Panc1 (cell line): ENCODE results near the gene VTI1A. TPM values are rescaled to one million over a fixed set of nuclear protein-coding genes. Genes with fewer than 3 reads are reported as not detected.

Experiments
- ATAC-seq: fragments of 200-7000 bp; cut with Tn5 transposase; 2 replicates; pipeline ENCODE4 v1.9.1; 2020; ENCODE audit warnings: mild to moderate bottlenecking, moderate library complexity
- BruUV-seq: library from RNA; stranded (reverse); fragments of 400-500 nt; replicated peaks from 2 replicates; lab custom pipeline; 2021; lab: Mats Ljungman, UMichigan
- CTCF ChIA-PET: fragments of 300-600 bp; sonication (Branson Sonifier 250); formaldehyde crosslinking; loops from one replicate; lab custom pipeline; 2022; ENCODE audit warnings: antibody characterized with exemption; lab: Charles Lee
- POLR2A ChIA-PET: fragments of 300-600 bp; sonication (Branson Sonifier 250); formaldehyde crosslinking; loops from one replicate; lab custom pipeline; 2022; ENCODE audit warnings: antibody characterized with exemption; lab: Charles Lee
- DNase-seq: peaks from one replicate; pipeline ENCODE4 v3.0.0-alpha.2; 2010; ENCODE audit warnings: low read depth, low spot score
- H3K27ac ChIP-seq: 2 replicates; pipeline ENCODE4 v1.5.1; 2011; ENCODE audit warnings: mild to moderate bottlenecking, low read length, inconsistent platforms
- H3K27me3 ChIP-seq: fragments of 200-500 bp; sonication (Bioruptor generic); 2 replicates; pipeline ENCODE4 v1.6.0; 2014; ENCODE audit warnings: low read length, inconsistent platforms; ENCODE audit not compliant: control insufficient read depth, insufficient read depth
- H3K36me3 ChIP-seq: fragments of 200-500 bp; sonication (Bioruptor generic); 2 replicates; pipeline ENCODE4 v1.5.1; 2014; ENCODE audit warnings: inconsistent platforms, mild to moderate bottlenecking, low read length, moderate library complexity; ENCODE audit not compliant: control insufficient read depth, insufficient read depth
- H3K4me1 ChIP-seq: 2 replicates; pipeline ENCODE4 v1.5.1; 2011; ENCODE audit warnings: inconsistent platforms, mild to moderate bottlenecking, low read length, moderate library complexity; ENCODE audit not compliant: control insufficient read depth, insufficient read depth
- H3K4me3 ChIP-seq, 2 experiments: 2 replicates each; pipeline ENCODE4 v1.5.1; 2011 to 2012; ENCODE audit warnings: low read depth in 2 of 2, low read length in 2 of 2, mild to moderate bottlenecking in 2 of 2, inconsistent platforms in 1 of 2, moderate library complexity in 1 of 2
- H3K9me3 ChIP-seq: fragments of 200-500 bp; sonication (Bioruptor generic); 2 replicates; pipeline ENCODE4 v1.5.1; 2014; ENCODE audit warnings: low read depth, mild to moderate bottlenecking, inconsistent platforms, low read length, moderate library complexity; ENCODE audit not compliant: control insufficient read depth, insufficient read depth
- POLR2AphosphoS5 ChIP-seq: IDR thresholded peaks from 2 replicates; pipeline ENCODE4 v1.6.1; 2012; ENCODE audit warnings: mild to moderate bottlenecking, low read depth, low read length, moderate library complexity
- SIN3A ChIP-seq: IDR thresholded peaks from 2 replicates; pipeline ENCODE4 v1.6.1; 2012; ENCODE audit warnings: low read depth, mild to moderate bottlenecking, low read length, moderate library complexity, borderline replicate concordance; ENCODE audit not compliant: insufficient read depth
- TCF7L2 ChIP-seq: IDR thresholded peaks from 2 replicates; pipeline ENCODE4 v1.6.1; 2011; ENCODE audit warnings: mild to moderate bottlenecking, low read depth, low read length, inconsistent platforms
- in situ Hi-C: cut with HindIII; loops from 2 replicates; pipeline ENCODE4 v1.10.0; 2016; ENCODE audit warnings: low sequenced_read_pairs, low pct_unique_long_range_greater_than_20kb
- intact Hi-C: fragments of 100-400 bp; cut with micrococcal nuclease; formaldehyde crosslinking; loops from one replicate; pipeline ENCODE4 v1.10.0; 2022; ENCODE audit not compliant: unreplicated experiment
- total RNA-seq: library from RNA; stranded (reverse); gene quantifications from one replicate; pipeline ENCODE4 v1.2.1, GENCODE V29; 2021; ENCODE audit not compliant: unreplicated experiment
- TF ChIP-seq, protein P1 (sequence below): fragments of 450-650 bp; IDR thresholded peaks from 2 replicates; pipeline ENCODE4 v1.5.1; 2017; ENCODE audit warnings: mild to moderate bottlenecking
- TF ChIP-seq, protein P2 (sequence below), 2 experiments: IDR thresholded peaks; 2 replicates each; pipeline ENCODE4 v1.6.1; 2011 to 2012; ENCODE audit warnings: low read depth in 2 of 2, control low read depth in 1 of 2, low read length in 1 of 2, mild to moderate bottlenecking in 1 of 2, moderate library complexity in 1 of 2; ENCODE audit not compliant: insufficient read depth in 1 of 2

VTI1A gene
- total RNA-seq, 1 experiment from 2014 or later: 36.3 TPM

GRCh38 chr10:112484399-112484798 lies 37.4 kb downstream of the VTI1A start:
- ChIA-PET CTCF (interaction anchor here (0.6 kb wide), 1 partner anchor 127 kb away, joined by 5 read pairs; no protein-coding TSS in a partner anchor), POLR2A (no interaction called here)
- intact Hi-C loops: no loop called here
- H3K4me3 ChIP-seq: no peak overlapping the region
- TF ChIP-seq, protein P1, sequence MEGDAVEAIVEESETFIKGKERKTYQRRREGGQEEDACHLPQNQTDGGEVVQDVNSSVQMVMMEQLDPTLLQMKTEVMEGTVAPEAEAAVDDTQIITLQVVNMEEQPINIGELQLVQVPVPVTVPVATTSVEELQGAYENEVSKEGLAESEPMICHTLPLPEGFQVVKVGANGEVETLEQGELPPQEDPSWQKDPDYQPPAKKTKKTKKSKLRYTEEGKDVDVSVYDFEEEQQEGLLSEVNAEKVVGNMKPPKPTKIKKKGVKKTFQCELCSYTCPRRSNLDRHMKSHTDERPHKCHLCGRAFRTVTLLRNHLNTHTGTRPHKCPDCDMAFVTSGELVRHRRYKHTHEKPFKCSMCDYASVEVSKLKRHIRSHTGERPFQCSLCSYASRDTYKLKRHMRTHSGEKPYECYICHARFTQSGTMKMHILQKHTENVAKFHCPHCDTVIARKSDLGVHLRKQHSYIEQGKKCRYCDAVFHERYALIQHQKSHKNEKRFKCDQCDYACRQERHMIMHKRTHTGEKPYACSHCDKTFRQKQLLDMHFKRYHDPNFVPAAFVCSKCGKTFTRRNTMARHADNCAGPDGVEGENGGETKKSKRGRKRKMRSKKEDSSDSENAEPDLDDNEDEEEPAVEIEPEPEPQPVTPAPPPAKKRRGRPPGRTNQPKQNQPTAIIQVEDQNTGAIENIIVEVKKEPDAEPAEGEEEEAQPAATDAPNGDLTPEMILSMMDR: no peak
- no peak for TF ChIP-seq SIN3A
- TF ChIP-seq, protein P2, sequence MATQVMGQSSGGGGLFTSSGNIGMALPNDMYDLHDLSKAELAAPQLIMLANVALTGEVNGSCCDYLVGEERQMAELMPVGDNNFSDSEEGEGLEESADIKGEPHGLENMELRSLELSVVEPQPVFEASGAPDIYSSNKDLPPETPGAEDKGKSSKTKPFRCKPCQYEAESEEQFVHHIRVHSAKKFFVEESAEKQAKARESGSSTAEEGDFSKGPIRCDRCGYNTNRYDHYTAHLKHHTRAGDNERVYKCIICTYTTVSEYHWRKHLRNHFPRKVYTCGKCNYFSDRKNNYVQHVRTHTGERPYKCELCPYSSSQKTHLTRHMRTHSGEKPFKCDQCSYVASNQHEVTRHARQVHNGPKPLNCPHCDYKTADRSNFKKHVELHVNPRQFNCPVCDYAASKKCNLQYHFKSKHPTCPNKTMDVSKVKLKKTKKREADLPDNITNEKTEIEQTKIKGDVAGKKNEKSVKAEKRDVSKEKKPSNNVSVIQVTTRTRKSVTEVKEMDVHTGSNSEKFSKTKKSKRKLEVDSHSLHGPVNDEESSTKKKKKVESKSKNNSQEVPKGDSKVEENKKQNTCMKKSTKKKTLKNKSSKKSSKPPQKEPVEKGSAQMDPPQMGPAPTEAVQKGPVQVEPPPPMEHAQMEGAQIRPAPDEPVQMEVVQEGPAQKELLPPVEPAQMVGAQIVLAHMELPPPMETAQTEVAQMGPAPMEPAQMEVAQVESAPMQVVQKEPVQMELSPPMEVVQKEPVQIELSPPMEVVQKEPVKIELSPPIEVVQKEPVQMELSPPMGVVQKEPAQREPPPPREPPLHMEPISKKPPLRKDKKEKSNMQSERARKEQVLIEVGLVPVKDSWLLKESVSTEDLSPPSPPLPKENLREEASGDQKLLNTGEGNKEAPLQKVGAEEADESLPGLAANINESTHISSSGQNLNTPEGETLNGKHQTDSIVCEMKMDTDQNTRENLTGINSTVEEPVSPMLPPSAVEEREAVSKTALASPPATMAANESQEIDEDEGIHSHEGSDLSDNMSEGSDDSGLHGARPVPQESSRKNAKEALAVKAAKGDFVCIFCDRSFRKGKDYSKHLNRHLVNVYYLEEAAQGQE (IDR thresholded peaks at IDR 0.05; ENCODE audit: insufficient read depth in 1 of 2, low read depth in 2 of 2, low read length in 1 of 2): no peak
- TF ChIP-seq POLR2AphosphoS5: no peak
- TF ChIP-seq TCF7L2: no peak
- in situ Hi-C loops: no loop called here
- ATAC-seq (no peak), DNase-seq (no peak)
- BruUV-seq: no TSS peak
- H3K36me3 ChIP-seq: no peaks in the 10 kb centered on the region
- H3K9me3 ChIP-seq: no peaks in the 10 kb centered on the region
- H3K4me1 ChIP-seq: no peaks in the 10 kb centered on the region
- H3K27ac ChIP-seq: no peak overlapping the region
- H3K27me3 ChIP-seq: no peaks in the 10 kb centered on the region

GRCh38 chr10:112487964-112488363 lies 40.9 kb downstream of the VTI1A start:
- in situ Hi-C loops: no loop called here
- ChIA-PET POLR2A (no interaction called here), CTCF (interaction anchor here (0.5 kb wide), 1 partner anchor 12 kb away, joined by 3 read pairs; no protein-coding TSS in a partner anchor)
- peaks cover 4% of the 10 kb centered on the region; the same call in 1 of the 2 replicates for H3K4me1 ChIP-seq
- H3K27ac ChIP-seq: no peak overlapping the region
- H3K27me3 ChIP-seq: no peaks in the 10 kb centered on the region
- H3K4me3 ChIP-seq: no peak overlapping the region
- H3K36me3 ChIP-seq: no peaks in the 10 kb centered on the region
- DNase-seq (no peak), ATAC-seq (no peak)
- H3K9me3 ChIP-seq: no peaks in the 10 kb centered on the region
- intact Hi-C loops: no loop called here
- BruUV-seq: no TSS peak
- no peak for TF ChIP-seq TCF7L2
- TF ChIP-seq SIN3A: no peak
- TF ChIP-seq, protein P2 (IDR thresholded peaks at IDR 0.05; ENCODE audit: insufficient read depth in 1 of 2, low read depth in 2 of 2, low read length in 1 of 2): no peak
- TF ChIP-seq, protein P1: no peak
- TF ChIP-seq POLR2AphosphoS5: no peak
